ENCODE data around the gene SCN1B.

DNA sequence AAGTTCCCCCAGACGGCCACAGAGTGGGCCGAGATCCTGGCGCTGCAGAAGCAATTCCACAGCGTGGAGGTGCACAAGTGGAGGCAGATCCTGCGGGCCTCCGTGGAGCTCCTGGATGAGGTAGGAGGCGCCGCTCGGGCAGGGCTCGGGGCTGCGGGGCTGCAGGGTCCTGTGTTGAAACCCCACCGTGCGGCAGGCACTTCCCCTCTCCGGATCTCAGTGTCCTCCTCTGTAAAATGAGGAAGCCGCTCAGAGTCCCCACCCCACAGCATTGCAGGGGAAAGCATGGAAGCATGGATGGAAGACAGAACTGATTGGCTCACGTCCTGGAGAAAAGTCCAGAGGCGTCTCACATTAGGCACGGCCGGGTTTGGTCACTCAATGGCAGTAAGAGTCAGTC lies 6.8 kb upstream of the SCN1B start:
- TF ChIP-seq GATAD1 (CRISPR knock-in tag; IDR thresholded peaks at IDR 0.05) (no peak), IRX3 (CRISPR knock-in tag; IDR thresholded peaks at IDR 0.05; ENCODE audit: borderline replicate concordance, low read depth) (no peak), PATZ1 (CRISPR knock-in tag; IDR thresholded peaks at IDR 0.05) (no peak), SMYD3 (CRISPR knock-in tag; IDR thresholded peaks at IDR 0.05) (no peak)
- TF ChIP-seq, protein P1, sequence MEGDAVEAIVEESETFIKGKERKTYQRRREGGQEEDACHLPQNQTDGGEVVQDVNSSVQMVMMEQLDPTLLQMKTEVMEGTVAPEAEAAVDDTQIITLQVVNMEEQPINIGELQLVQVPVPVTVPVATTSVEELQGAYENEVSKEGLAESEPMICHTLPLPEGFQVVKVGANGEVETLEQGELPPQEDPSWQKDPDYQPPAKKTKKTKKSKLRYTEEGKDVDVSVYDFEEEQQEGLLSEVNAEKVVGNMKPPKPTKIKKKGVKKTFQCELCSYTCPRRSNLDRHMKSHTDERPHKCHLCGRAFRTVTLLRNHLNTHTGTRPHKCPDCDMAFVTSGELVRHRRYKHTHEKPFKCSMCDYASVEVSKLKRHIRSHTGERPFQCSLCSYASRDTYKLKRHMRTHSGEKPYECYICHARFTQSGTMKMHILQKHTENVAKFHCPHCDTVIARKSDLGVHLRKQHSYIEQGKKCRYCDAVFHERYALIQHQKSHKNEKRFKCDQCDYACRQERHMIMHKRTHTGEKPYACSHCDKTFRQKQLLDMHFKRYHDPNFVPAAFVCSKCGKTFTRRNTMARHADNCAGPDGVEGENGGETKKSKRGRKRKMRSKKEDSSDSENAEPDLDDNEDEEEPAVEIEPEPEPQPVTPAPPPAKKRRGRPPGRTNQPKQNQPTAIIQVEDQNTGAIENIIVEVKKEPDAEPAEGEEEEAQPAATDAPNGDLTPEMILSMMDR (CRISPR knock-in tag; IDR thresholded peaks at IDR 0.05), result no peak
